NCI-H2029 (cell line): Measurements from ENCODE around the gene CACNA1G.

Experiments used
- DNase-seq: peaks from one replicate; lab custom pipeline; 2025; lab: John Stamatoyannopoulos, UW

The CACNA1G gene

DNA sequence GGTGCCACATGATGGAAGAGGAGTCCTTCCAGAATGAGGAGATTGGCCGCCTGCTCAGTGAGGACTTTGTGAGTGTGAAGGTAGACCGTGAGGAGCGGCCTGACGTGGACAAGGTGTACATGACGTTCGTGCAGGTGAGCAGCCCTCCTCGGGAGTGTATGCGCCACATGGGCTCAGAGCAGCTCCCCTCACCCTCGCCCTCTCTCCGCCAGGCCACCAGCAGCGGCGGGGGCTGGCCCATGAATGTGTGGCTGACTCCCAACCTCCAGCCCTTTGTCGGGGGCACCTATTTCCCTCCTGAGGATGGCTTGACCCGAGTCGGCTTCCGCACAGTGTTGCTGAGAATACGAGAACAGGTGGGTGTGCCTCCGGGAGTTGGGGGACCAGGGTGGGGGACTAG, 11.7 kb upstream of the CACNA1G start:
- no peak for DNase-seq

DNA sequence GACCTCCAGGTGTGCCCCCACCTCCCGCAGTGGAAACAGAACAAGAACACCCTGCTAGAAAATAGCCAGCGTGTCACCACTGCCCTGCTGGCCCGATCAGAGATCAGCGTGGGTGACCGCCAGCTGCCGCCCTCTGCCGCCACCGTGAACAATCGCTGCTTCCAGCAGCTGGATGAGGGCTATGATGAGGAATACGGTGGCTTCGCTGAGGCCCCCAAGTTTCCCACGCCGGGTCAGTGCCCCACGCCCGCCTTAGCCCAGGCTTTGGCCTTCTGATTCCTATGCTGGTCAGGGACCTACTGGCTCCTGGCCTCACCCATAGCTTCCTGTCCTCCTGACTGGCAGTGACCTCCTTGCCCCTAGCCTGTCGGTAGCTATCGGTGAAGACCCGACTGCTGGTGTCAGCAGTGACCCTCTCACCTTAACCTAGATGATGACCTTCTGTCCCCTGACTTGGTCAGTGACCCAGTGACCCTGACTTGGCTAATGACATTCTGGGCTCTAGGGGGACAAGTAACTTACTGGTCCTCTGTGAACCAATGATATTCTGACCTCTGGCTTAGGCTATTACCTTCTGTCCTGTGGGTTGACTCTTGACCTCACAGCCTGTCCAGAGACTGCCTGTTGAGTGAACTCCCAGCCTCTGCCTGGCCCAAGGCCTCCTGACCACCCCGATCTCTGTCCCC, 11.1 kb upstream of the CACNA1G start:
- DNase-seq = no peak

DNA sequence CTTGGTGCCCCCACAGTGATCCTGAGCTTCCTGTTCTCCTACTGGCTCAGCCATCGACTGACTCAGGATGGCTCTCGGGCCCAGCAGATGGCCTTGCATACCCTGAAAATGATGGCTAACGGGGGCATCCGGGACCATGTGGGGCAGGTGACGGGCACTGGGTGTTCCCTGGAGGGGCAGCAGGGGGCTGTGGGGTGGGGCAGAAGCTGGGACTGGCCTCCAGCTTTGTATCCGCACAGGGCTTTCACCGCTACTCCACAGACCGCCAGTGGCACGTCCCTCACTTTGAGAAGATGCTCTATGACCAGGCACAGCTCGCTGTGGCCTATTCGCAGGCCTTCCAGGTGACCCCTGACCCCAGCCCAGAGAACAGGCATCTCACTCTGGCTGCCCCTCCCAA, 10.5 kb upstream of the CACNA1G start:
- no peak for DNase-seq

DNA sequence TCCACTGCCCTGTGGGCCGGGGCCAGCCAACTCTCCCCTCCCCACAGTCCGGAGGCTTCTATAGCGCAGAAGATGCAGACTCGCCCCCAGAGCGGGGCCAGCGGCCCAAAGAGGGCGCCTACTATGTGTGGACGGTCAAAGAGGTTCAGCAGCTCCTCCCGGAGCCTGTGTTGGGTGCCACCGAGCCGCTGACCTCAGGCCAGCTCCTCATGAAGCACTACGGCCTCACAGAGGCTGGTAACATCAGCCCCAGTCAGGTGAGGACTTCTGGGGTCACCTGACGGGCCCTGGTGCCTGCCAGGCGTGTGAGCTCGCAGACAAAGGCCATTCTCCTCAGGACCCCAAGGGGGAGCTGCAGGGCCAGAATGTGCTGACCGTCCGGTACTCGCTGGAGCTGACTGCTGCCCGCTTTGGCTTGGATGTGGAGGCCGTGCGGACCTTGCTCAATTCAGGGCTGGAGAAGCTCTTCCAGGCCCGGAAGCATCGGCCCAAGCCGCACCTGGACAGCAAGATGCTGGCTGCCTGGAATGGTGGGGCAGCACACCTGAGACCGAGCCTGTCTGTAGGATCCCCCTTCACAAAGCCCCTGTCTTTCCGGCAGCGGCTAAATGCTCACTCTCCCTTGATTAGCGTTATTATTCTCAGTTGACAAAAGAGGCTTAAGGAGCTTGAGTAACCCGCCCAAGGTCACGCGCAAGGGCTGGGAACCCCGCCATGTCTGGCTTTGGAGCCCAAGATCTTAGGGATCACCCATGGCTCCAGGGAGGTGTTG, 9.7 kb upstream of the CACNA1G start:
- peak; percentile 14 for DNase-seq

DNA sequence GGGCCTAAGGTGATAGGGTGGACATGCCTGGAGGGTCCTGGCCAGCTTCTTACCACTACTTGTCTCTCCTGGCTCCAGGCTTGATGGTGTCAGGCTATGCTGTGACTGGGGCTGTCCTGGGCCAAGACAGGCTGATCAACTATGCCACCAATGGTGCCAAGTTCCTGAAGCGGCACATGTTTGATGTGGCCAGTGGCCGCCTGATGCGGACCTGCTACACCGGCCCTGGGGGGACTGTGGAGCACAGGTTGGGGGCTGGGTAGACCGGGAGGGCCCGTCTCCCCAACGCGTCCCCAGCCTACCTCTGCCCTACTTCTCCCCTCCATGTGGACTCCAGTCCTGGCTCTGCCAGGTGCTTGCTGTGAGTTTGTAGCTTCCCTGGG, 9.1 kb upstream of the CACNA1G start:
- no peak for DNase-seq

DNA sequence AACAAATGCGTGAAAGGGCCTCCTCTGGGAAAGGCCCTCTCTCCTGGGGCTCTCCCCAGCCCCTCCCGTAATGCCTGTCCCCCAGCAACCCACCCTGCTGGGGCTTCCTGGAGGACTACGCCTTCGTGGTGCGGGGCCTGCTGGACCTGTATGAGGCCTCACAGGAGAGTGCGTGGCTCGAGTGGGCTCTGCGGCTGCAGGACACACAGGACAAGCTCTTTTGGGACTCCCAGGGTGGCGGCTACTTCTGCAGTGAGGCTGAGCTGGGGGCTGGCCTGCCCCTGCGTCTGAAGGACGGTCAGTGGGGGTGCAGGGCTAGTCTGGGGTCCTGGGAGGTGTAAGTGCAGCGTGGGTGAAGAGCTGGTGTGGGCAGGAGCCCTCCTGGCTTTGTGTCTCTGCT, 8.6 kb upstream of the CACNA1G start:
- DNase-seq = no peak

DNA sequence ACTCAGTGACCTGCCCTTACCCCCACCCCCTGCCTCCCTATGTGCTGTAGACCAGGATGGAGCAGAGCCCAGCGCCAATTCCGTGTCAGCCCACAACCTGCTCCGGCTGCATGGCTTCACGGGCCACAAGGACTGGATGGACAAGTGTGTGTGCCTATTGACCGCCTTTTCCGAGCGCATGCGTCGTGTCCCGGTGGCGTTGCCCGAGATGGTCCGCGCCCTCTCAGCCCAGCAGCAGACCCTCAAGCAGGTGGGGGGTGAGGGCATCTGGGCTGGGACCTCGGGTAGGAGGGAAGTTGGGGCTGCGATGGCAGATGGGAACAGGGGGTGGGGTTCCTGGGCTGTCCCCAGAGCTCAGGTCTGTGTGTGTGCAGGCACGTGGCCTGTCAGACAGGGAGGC, 6.3 kb upstream of the CACNA1G start:
- no peak for DNase-seq

DNA sequence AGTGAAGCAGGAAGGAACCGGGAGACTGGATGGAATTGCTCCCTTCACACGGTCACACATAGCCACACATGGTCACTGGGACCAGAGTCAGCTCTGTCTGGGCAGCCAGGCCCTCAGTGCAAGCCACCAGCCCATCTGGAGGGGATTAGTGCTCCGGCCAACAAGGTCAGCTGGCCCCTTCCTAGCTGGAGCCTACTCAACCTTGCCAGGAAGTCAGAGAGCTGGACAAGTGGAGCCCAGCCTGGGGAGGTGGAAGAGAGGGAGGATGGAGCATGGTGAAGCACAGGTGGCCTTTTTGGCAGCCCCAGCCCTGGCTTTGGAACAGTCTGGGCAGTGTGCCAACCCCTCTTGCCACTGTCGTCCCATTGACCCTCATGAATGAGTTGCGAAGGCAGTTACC, 3.7 kb upstream of the CACNA1G start:
- peak; percentile 69 for DNase-seq

DNA sequence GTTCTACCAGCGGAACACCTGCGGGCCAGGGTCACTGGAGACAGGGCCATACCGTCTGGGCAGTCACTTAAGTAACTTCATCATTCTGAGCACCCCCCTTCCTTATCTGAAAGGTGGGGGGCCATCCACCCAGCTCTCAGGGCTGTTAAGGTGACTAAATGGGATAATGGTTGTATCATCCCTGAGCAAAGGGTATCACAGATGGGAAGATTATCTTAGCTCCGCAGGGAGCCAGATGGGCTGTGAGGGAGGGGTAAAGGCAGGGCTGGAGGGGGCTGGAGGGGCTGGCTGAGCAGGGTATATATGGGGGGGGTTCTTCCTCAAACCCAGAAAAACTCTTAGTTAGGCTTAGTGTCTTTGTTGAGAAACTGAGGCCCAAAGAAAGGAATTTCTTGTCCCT, 2.9 kb upstream of the CACNA1G start:
- DNase-seq = no peak

DNA sequence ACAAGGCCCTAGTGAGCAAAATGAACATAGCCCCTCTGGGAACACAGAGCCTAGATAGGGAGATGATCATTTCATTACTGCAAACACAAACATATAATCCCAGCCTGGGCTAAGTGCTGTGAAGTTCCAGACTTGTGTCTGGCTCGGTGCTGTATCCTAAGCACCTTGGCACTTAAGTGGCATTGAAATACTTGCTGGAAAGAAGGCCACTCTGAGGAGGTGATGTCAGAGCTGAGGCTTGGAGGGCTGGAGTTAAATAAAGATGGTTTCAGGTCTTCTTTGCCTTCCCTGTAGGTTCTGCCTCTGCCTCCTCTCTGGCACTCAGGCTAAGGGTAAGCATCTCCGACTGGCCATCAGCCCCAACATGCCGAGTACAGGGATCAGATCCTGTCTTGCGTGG, 2.4 kb upstream of the CACNA1G start:
- DNase-seq = no peak

DNA sequence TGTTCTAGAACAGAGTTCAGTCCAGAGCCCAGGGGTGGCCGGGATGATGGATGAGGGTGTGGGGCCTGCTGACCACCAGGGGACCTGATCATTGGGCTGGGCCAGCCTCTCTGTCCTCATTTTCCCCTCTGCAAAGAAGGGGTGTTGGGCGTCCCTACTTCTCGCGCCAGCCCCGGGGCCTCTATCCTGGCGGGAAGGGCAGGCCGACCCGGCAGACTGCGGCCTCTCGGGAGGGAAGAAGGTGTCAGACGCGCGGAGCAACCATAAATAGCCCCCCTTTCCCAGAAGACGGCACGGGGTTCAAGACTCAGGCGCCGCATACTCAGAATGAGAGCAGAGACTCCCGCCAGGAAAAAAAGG, 2.0 kb upstream of the CACNA1G start:
- DNase-seq = no peak

DNA sequence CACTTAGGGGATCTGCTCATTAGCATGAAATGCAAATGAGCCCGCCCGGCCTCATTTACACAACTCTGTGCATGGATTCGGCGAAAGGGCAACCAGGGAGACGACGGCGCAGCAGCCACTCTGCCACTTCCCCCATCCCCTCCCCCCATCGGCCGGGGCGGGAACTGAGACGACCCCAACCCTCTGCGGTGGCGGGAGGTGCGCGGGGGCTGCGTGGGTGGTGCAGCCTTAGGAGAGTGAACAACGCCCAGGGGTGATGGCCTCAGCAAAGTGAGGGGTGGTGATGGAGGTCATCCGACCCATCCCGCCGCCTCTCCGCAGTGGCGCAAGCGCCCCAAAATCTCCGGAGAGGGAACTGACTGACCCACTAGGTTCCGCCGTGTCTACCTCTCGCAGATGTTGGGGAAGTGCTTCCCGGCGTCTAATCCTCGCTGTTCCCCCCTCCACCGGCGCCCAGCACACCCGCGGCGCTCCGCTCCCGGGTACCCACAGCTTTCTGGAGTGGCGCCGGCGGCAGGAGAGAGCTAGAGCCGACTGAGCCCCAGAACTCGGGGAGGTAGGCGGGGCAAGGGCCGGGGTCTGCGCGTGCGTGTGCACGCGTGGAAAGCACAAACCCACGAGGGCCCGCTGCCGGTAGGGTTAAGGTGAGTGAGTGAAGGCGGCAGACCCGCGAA, 1.4 kb upstream of the CACNA1G start:
- no peak for DNase-seq

DNA sequence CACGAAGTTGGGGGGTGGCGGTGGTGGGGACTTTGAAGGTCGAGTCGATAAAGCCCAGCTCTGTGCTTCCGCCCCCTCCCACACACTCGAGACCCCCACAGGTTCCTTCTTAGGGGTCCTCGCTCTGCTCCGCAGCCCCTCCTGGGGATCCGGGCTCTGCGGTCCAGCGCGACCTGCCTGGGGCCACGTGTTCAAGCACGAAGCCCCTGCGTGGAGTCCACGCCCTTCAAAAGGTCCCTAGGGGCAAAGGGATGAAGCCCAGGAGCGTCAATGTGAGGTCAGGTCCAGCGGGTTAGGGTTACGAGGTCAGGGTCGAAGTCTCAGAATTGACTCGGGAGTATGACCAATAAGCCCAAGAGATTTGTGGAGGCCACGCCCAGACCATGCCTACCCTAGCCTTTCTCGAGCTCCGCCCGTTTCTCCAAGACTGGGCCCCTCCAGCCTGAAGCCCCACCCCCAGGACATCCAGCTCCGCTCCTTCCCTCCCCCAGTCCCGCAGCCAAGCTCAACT, 786 bp upstream of the CACNA1G start:
- DNase-seq = no peak

DNA sequence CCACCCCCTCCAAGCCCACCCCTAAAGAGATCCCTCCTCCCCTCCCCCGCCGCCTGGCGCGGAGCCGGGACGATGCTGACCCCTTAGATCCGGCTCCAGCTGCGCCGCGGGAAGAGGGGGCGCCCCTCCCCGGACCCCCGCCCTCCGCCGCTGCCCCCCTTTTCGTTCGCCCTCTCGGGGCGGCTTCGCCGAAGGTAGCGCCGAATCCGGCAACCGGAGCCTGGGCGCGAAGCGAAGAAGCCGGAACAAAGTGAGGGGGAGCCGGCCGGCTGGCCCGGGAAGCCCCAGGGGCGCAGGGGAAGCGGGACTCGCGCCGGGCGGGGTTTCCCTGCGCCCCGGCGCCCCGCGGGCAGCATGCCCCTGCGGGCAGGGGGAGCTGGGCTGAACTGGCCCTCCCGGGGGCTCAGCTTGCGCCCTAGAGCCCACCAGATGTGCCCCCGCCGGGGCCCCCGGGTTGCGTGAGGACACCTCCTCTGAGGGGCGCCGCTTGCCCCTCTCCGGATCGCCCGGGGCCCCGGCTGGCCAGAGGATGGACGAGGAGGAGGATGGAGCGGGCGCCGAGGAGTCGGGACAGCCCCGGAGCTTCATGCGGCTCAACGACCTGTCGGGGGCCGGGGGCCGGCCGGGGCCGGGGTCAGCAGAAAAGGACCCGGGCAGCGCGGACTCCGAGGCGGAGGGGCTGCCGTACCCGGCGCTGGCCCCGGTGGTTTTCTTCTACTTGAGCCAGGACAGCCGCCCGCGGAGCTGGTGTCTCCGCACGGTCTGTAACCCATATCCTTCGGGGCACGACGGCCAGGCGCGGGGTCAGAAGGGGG, 623 bp downstream of the CACNA1G start:
- DNase-seq = no peak

DNA sequence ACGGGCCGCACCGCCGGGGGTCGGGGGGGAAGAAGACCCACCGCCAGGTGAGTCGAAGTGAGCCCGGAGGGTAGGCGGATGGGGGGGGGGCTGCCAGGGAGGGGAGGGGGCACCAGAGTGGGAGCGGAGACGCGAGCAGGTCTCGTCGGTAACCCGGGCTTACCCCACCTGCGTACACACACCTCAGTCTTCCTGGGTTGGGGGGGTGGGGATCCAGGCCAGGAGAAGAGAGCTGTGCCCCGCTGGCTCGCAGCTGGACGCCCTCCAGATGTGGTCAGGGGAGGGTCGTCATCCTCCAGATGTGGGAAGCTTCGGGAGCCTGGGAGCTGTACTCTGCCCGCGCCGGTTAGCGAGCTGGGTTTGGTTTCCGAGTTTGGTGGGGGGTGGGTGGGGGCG, 1.2 kb downstream of the CACNA1G start:
- DNase-seq = no peak

DNA sequence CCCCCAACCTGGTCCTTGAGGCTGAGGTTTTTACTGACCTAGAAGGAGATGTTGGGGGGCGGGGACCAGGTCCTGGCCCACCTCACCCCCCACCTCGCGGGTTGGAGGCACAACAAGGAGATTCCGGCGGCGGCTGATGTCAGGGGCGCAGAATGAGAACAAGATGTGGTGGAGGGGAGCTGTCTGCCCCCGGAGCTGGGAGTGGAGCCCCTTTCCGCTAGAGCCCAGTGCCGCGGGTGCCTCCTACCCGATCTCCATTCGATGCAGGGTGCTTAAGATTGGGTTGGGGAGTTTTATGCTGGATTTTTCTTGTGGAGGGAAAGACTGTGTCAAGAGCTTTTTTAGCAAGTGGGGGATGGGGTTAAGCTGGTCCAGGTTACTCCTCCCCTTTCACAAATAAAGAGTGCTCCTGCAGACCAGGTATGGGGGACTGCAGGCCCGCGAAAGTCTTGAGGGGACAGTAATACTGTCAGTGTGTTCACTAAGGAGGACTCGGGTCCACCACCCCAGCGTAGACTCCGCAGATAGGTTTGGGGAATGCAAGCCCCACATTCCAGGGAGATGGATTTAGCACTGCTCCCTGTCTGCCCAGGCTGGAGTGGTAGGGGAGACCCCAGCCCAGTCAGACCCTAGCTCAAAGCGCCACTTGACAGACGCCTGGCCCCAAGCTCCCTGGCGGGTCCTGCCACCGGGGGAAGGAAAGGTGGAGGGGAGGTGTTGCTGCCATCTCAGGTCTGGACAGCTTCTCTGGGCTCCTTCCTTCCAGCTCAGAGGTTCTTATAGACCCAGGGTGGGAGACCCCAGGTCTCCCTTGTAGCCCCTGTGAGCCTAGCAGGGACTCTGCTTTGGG, 2.0 kb downstream of the CACNA1G start:
- DNase-seq = no peak

DNA sequence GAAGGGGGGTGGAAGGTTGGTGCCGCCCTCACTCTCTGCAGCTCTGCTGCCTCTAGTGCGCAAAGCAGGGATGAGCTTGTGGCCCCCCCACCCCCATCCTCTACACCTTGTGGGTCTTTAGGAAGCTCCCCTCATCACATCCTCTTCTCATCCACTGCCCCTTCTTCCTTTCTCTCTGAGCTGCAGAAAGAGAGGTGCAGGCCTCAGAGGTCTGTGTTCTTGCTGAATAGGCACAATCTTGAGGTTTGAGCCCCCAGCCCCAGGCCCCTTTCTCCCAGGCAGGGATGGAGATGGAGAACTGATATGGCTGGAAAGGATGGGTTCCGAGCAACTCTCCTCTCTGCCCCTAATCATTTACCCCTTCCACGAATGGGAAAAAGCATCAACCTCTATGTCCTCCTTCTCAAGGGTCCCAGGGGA, 2.6 kb downstream of the CACNA1G start:
- DNase-seq = no peak

DNA sequence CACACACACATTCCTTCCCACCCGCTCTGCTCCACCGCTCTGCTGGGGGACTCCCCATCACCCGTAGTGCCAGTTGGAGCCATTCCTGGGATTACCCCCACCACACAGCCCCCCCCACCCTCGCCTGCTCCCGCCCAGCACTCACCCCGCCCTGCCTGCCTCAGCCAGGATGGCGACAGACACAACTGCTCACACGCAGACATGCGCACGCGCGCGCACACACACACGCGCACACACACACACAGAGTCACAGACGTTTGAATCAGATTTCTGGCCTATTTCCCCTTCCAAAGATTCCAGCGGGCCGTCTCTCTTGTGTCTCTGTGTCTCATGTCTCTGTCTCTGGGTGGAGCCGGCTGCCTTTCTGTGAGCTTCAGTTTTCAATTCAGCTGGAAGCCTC, 4.4 kb downstream of the CACNA1G start:
- no peak for DNase-seq

DNA sequence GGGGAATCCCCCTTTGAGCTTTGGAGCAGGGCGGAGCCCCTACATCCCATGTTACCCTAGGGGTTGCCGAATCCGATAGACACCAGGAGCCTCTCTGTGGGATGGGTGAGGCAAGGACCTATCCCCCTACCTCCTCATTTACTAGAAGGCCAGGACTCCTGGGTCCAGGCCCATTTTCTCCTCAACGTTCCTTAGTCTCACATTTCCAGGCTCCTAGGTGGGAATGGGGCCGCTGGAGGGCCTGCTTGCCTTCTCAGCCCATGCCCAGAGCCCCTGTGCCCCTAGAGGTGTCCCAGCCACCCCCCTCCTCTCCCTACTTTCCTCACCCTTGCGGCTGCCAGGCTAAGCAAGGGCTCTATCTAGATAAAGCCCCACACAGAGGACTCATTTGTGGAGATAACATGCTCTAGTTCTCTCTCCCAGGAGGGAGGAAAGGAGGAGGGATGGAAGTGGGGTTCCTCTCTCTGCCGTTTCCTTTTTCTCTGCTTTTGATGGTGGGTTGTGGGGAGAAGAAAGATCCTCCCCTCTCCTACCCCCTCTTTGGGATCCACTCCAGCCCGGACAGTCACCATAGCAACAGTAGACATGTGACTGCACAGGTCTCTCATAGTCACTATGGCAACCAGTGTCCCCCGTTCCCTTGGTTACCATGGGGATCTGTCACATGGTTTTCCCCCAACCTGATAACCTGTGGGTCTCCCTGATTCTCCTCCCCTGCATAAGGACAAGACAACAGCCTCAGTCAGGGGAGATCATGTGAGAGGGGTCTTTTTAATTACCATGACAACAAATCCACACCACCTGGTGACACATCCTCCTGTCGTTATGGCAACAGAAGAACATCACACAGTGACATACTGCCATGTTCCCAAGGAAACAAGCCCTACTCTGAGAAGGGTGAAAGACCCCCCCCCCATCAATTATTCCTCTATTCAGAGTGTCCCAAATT, 5.2 kb downstream of the CACNA1G start:
- DNase-seq = no peak

DNA sequence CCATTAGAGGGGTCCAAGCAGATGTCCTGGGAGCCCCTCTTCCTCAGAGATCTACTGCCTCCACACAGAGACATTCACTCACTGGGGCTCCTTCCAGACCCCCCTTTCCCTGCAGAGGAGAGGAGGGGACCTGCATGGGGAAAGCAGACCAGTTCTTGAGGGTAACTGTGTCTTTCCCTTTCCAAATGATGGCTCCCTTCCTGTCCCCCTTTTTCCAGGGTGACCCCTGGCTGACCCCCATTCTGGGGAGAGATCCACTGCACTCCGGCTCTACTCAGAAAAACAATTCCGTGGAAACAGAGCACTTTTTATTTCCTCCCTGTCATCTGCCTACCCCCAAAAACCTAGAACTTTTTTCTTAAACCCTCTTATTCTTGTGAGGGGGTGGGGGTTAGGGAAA, 6.4 kb downstream of the CACNA1G start:
- no peak for DNase-seq
